Left hindlimb (tissue), 1 donor: Measurements from ENCODE around the gene GPATCH2L.

Experiments used
- DNase-seq: peaks from one replicate; pipeline ENCODE4 v3.0.0-alpha.2; 2018

The GPATCH2L gene

DNA sequence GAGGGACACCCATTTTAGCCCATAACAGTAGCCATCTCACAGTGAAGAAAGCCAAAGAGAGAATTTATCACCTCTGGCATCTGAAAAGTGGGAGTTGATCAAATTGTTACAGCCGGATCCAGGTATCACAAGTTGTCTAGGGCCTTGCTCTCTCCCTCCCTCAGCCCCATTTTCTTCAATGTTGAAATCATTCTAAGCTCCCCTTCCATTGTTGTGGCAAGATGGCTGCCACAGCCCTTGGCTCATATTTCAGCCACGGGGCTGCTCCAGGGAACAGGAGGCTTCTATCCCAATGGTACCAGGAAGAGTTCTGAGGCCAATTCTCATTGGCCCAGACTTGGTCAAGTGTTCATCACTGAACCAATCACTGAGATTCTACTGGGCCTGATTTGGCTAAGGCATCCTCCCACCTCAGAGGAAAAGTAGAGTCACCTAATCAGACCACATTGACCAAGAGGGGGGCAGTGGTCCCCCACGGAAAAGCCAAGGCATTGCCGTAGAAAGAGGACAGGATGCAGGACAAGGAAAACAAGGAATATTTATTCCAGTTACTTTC lies 106.2 kb downstream of the GPATCH2L start:
- DNase-seq = no peak

- DNase-seq = no peak
These were observed 107.5 kb downstream of the GPATCH2L start for GRCh38 chr14:76259029-76259735.

DNA sequence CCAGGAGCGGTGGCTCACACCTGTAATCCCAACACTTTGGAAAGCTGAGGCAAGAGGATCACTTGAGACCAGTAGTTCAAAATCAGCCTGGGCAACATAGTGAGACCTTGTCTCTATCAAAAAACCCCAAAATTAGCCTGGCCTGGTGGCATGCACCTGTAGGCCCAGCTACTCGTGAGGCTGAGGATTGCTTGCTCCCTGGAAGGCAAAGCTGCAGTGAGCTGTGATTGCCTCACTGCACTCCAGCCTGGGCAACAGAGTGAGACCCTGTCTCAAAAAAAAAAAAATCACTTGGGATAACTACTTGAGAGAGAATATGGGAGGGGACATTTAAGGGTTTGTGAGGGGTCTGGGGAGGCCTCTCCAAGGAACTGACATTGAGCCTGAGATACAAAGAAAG lies 109.0 kb downstream of the GPATCH2L start:
- no peak for DNase-seq

DNA sequence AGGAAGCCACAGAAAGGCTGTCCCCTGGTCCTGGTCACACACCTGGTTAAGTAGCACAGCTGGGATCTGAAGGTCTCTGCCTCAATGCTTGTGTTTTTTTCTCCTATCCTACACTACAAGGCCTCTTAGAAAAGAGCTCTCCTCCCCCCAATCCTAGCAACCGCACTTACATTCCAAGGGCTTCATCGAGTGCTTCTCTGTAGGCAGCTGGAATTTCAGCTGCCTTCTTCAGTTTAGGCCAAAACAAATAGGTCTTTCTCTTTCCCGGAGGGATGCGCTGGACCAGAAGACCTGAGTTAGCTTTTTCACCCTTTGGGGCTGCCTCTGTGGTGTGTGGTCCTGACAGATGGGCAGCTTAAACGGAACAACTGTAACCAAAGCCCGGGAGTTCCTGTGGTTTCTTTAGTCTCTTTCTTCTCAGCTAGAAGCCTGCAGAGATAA lies 109.7 kb downstream of the GPATCH2L start:
- DNase-seq = peak; percentile 44

GRCh38 chr14:76262641-76263040 lies 110.9 kb downstream of the GPATCH2L start:
- DNase-seq = no peak
